ENCODE results near the gene KCNN2.

Gene KCNN2

DNA sequence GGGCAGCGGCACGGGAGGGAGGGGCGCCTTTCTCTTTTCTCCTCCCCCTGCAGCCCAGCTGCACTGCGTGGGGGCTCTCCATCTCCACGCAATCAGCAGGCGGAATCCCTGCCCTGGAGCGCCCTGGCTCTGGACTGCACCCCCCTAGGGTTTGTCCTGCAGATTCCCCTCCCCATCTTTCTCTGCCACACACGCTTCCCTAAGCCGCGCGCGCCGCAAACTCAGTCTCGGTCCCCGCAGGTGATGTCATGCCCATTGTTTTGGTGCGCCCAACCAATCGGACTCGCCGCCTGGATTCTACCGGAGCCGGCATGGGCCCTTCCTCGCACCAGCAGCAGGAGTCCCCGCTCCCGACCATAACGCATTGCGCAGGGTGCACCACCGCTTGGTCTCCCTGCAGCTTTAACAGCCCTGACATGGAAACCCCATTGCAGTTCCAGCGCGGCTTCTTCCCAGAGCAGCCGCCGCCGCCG, at the start of gene KCNN2:
TSS of gene KCNN2 (plus strand) at position 347 of the 473 bp plus-strand sequence. CDS start at position 417, 70 bp downstream.
- in situ Hi-C loops (cut with HindIII; ENCODE audit: low pct_ligation_motif_present, low pct_unique_long_range_greater_than_20kb, low sequenced_read_pairs), result no loop called here
- DNase-seq, result peak; percentile 77

- no peak for DNase-seq
- in situ Hi-C loops (cut with HindIII; ENCODE audit: low pct_ligation_motif_present, low pct_unique_long_range_greater_than_20kb, low sequenced_read_pairs), result no loop called here
These were observed 49.2 kb upstream of the KCNN2 start for GRCh38 chr5:114312658-114313057.

- DNase-seq, result no peak
- in situ Hi-C loops (cut with HindIII; ENCODE audit: low pct_ligation_motif_present, low pct_unique_long_range_greater_than_20kb, low sequenced_read_pairs), result no loop called here
These were observed 47.8 kb upstream of the KCNN2 start for GRCh38 chr5:114314061-114314460.

DNA sequence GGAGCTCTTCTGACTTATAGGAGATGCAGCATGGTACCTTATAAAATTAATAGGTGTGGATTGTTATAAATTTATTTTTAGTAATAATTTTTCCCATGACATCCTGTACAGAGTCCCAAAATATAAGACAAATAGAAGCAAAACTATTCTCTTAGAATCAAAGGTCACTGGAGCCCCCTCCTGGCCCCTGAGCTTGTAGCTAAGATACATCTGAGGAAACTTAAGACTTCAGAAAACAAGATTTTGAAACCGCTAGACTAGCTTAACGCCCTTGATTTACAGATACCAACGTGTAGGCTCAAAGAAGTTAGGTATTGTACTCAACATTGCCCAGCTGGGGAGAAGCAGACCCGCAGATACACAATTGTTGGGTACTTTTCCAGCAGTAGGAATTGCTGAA, 45.7 kb upstream of the KCNN2 start:
- DNase-seq, result no peak

DNA sequence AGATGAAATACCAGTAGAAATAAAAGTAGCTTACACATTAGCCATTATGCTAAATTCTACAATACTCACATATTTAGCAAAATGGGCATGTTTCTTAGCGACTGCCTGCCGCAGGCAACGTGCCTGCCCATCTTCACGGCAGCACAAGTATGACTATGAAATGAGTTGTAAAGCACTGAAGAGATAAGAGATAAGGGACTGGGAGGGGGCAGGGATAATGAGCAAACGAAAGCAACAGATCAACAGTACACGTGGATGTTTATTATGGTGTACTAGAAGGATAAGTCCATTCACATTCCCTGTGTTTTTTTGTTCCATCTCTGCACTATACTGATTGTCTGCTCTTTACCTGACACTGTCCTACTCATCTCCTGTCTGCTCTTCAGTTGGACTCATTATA, 44.1 kb upstream of the KCNN2 start:
- no peak for DNase-seq
- in situ Hi-C loops (cut with HindIII; ENCODE audit: low pct_ligation_motif_present, low pct_unique_long_range_greater_than_20kb, low sequenced_read_pairs), result no loop called here

More for the DNA sequence above, 45.7 kb upstream of the KCNN2 start:
- in situ Hi-C loops (cut with HindIII; ENCODE audit: low pct_ligation_motif_present, low pct_unique_long_range_greater_than_20kb, low sequenced_read_pairs), result no loop called here

- in situ Hi-C loops (cut with HindIII; ENCODE audit: low pct_ligation_motif_present, low pct_unique_long_range_greater_than_20kb, low sequenced_read_pairs), result no loop called here
- DNase-seq, result no peak
These were observed 42.6 kb upstream of the KCNN2 start for GRCh38 chr5:114319236-114319635.

GRCh38 chr5:114319821-114320220, 42.0 kb upstream of the KCNN2 start:
- no peak for DNase-seq
- in situ Hi-C loops (cut with HindIII; ENCODE audit: low pct_ligation_motif_present, low pct_unique_long_range_greater_than_20kb, low sequenced_read_pairs), result no loop called here

GRCh38 chr5:114324282-114324681, 37.6 kb upstream of the KCNN2 start:
- in situ Hi-C loops (cut with HindIII; ENCODE audit: low pct_ligation_motif_present, low pct_unique_long_range_greater_than_20kb, low sequenced_read_pairs), result no loop called here

GRCh38 chr5:114325541-114325940, 36.3 kb upstream of the KCNN2 start:
- in situ Hi-C loops (cut with HindIII; ENCODE audit: low pct_ligation_motif_present, low pct_unique_long_range_greater_than_20kb, low sequenced_read_pairs), result no loop called here
- no peak for DNase-seq

More at GRCh38 chr5:114324282-114324681, 37.6 kb upstream of the KCNN2 start:
- no peak for DNase-seq

DNA sequence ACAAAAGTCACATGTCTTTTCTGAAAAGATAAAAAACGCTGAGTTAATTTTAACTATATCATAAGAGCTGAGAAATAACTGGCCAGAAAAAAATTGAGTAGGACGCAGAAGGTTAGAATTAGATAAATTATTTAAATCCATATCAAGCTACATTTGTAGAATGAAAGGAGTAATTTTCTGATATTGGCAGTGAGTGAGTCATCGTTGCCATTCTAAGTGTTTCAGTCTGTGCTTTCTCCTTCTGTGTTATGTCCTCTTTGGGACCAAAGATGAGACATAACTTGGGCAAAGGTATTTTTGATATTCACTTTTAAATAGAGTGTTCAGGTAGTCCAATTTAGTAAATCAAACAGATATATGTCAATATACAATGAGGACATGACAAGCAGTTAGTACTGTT, 34.4 kb upstream of the KCNN2 start:
- no peak for DNase-seq
- in situ Hi-C loops (cut with HindIII; ENCODE audit: low pct_ligation_motif_present, low pct_unique_long_range_greater_than_20kb, low sequenced_read_pairs), result no loop called here

DNA sequence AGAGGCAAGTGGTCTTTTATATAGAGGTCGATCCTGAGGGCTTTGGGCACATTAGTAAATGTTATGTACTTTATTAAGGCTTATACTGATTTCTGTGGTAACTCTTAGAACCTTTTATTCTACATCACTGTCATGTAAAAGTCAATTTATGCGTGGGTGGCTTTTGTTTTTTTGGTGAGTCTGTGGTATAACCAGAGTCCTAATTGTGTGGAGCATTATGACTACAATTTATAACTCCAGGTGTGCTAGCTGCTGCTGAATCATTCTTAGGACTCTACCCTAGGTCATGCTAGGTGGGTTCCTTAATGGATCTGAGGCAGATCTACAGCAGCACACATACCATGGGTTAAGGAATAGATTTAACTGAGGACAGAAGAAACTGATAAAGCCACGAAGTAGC, 33.9 kb upstream of the KCNN2 start:
- in situ Hi-C loops (cut with HindIII; ENCODE audit: low pct_ligation_motif_present, low pct_unique_long_range_greater_than_20kb, low sequenced_read_pairs), result no loop called here
- no peak for DNase-seq

GRCh38 chr5:114330916-114331531, 30.8 kb upstream of the KCNN2 start:
- no peak for DNase-seq
- in situ Hi-C loops (cut with HindIII; ENCODE audit: low pct_ligation_motif_present, low pct_unique_long_range_greater_than_20kb, low sequenced_read_pairs), result no loop called here

GRCh38 chr5:114332493-114332892, 29.4 kb upstream of the KCNN2 start:
- no peak for DNase-seq
- in situ Hi-C loops (cut with HindIII; ENCODE audit: low pct_ligation_motif_present, low pct_unique_long_range_greater_than_20kb, low sequenced_read_pairs), result no loop called here

DNA sequence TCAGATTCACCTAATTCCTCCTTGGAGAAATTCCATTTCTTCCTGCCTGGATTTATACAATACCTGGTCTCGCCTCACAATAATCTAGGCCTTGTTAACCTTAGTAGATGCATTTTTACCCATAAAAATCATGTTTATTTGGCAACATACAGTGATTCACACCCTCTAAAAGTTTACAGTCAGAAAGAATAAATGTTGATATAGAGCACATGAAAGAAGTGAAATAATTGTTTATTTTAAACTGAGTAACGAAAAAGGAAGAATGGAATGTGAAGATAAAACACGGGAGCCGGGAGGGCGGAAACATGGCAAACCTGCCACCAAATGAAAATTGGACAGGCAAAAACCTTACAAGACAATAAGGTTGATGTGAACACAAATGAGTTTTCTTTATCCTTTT, 28.9 kb upstream of the KCNN2 start:
- DNase-seq, result no peak
- in situ Hi-C loops (cut with HindIII; ENCODE audit: low pct_ligation_motif_present, low pct_unique_long_range_greater_than_20kb, low sequenced_read_pairs), result no loop called here

DNA sequence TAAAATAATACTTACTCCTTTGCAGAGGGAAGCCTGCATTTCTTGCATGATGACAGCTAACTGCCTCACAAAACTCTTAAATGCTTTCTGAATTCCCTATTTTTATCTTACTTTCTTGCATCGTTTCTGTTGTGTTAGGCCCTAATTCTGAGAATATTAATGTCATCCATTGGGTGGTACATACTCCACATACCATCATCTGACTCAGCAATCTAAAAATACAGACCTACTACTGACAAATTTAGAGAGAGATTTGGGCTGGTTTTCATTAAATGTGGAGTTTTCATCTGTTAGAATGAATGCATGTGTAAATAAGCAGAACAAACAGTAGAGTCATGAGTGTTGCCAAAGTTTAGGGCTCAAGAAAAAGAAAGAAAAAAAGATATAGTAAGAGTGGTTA, 26.5 kb upstream of the KCNN2 start:
- in situ Hi-C loops (cut with HindIII; ENCODE audit: low pct_ligation_motif_present, low pct_unique_long_range_greater_than_20kb, low sequenced_read_pairs), result no loop called here

GRCh38 chr5:114339108-114339507, 22.8 kb upstream of the KCNN2 start:
- no peak for DNase-seq
- in situ Hi-C loops (cut with HindIII; ENCODE audit: low pct_ligation_motif_present, low pct_unique_long_range_greater_than_20kb, low sequenced_read_pairs), result no loop called here

More for the DNA sequence above, 26.5 kb upstream of the KCNN2 start:
- DNase-seq, result no peak

GRCh38 chr5:114346181-114346580, 15.7 kb upstream of the KCNN2 start:
- in situ Hi-C loops (cut with HindIII; ENCODE audit: low pct_ligation_motif_present, low pct_unique_long_range_greater_than_20kb, low sequenced_read_pairs), result no loop called here
- DNase-seq, result no peak

GRCh38 chr5:114355086-114355830, 6.6 kb upstream of the KCNN2 start:
- DNase-seq, result no peak
- in situ Hi-C loops (cut with HindIII; ENCODE audit: low pct_ligation_motif_present, low pct_unique_long_range_greater_than_20kb, low sequenced_read_pairs), result no loop called here

- in situ Hi-C loops (cut with HindIII; ENCODE audit: low pct_ligation_motif_present, low pct_unique_long_range_greater_than_20kb, low sequenced_read_pairs), result no loop called here
- DNase-seq, result no peak
These were observed 3.5 kb upstream of the KCNN2 start for GRCh38 chr5:114358329-114358728.

GRCh38 chr5:114360357-114360756, 1.5 kb upstream of the KCNN2 start:
- no peak for DNase-seq
- in situ Hi-C loops (cut with HindIII; ENCODE audit: low pct_ligation_motif_present, low pct_unique_long_range_greater_than_20kb, low sequenced_read_pairs), result no loop called here

All from ACHN (cell line).